GM23338 (cell line): ENCODE data around the gene MBLAC1.

ENCODE experiments used
- CREB1 ChIP-seq: fragments of 250-450 bp; sonication (Bioruptor Pico); IDR thresholded peaks from 2 replicates; pipeline ENCODE4 v1.5.0; 2020; ENCODE audit warnings: low read depth, mild to moderate bottlenecking, moderate library complexity
- EZH2 ChIP-seq: fragments of 200-600 bp; sonication (generic); IDR thresholded peaks from one replicate; pipeline ENCODE4 v1.8.0; 2017; ENCODE audit warnings: antibody characterized with exemption, mild to moderate bottlenecking, low read depth; ENCODE audit not compliant: unreplicated experiment
- JUNB ChIP-seq: IDR thresholded peaks from one replicate; pipeline ENCODE4 v1.6.1; 2016; ENCODE audit warnings: antibody characterized with exemption; ENCODE audit not compliant: unreplicated experiment
- POLR2AphosphoS5 ChIP-seq: IDR thresholded peaks from 2 replicates; pipeline ENCODE4 v1.6.1; 2016; ENCODE audit warnings: antibody characterized with exemption, low read depth
- ZNF114 ChIP-seq: fragments of 250-450 bp; sonication (Bioruptor Pico); IDR thresholded peaks from 2 replicates; pipeline ENCODE4 v1.5.0; 2020; ENCODE audit warnings: mild to moderate bottlenecking, moderate library complexity
- TF ChIP-seq, protein P1 (sequence below), 2 experiments: fragments of 200-600 bp in 1 of 2; sonication (generic) in 1 of 2; conservative IDR thresholded peaks; 2 replicates each; pipeline versions ENCODE4 v1.5.1 to v1.6.1; 2016 to 2017; ENCODE audit warnings: antibody characterized with exemption in 2 of 2, low read depth in 2 of 2, mild to moderate bottlenecking in 2 of 2, moderate library complexity in 1 of 2

DNA sequence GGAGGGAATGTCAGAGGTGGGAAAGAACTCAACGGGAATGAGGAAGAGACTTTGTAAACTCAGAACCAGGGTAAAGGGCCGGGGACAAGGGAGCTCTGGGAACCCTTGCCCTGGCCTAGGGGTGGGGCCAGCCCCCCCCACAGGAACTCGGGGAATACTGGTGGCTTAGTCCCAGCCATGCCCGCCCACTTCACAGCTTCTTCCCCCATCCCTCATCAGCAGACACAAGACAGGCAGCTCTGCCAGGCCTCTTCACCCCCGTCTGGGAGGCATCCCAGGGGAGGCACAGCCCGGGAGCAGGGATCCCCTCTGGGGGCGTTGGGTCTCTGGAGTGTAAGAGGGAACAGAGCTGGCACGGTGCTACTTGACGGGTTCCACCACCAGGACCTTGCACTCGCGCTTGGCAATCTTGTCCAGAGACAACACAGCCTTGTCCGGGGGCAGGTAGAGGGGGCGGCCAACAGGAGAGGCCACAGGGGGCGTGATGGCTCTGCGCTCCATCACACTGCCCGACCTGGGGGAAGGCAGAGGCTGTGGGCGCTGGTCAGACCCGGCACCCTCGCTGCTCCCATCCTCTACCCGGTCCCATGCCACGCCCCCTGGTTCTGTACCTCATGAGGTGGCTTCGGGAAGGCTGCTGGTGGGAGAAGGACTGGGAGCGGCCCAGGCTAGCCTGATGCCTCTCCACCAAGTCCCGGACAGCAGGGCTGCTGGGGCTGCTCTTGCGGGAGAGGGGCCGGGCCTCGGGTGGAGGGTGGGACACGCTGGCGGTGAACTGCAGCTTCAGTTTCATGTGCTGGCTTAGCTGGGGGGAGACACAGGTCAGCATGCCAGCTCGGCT is 28.1 kb downstream of the MBLAC1 start:
- TF ChIP-seq, protein P1, sequence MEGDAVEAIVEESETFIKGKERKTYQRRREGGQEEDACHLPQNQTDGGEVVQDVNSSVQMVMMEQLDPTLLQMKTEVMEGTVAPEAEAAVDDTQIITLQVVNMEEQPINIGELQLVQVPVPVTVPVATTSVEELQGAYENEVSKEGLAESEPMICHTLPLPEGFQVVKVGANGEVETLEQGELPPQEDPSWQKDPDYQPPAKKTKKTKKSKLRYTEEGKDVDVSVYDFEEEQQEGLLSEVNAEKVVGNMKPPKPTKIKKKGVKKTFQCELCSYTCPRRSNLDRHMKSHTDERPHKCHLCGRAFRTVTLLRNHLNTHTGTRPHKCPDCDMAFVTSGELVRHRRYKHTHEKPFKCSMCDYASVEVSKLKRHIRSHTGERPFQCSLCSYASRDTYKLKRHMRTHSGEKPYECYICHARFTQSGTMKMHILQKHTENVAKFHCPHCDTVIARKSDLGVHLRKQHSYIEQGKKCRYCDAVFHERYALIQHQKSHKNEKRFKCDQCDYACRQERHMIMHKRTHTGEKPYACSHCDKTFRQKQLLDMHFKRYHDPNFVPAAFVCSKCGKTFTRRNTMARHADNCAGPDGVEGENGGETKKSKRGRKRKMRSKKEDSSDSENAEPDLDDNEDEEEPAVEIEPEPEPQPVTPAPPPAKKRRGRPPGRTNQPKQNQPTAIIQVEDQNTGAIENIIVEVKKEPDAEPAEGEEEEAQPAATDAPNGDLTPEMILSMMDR (conservative IDR thresholded peaks at IDR 0.05; ENCODE audit: low read depth in 2 of 2) = no peak
- TF ChIP-seq CREB1 = no peak
- TF ChIP-seq JUNB = no peak
- no peak for TF ChIP-seq EZH2
- no peak for TF ChIP-seq ZNF114 (CRISPR knock-in tag)
- TF ChIP-seq POLR2AphosphoS5 = no peak; the same call in 1 of the 2 replicates
